GM12864 (cell line): ENCODE results near the gene MOXD1.

ENCODE experiments used
- DNase-seq: peaks from one replicate; pipeline ENCODE4 v3.0.0-alpha.2; 2011; ENCODE audit warnings: low read depth
- H3K4me3 ChIP-seq: 2 replicates; pipeline ENCODE4 v1.5.1; 2011; ENCODE audit warnings: mild to moderate bottlenecking, low read depth, low read length, control low read depth
- TF ChIP-seq, protein P1 (sequence below): IDR thresholded peaks from 2 replicates; pipeline ENCODE4 v1.5.1; 2011; ENCODE audit warnings: low read depth, mild to moderate bottlenecking, moderate library complexity, low read length, control low read depth, inconsistent platforms; ENCODE audit errors: missing control alignments

Gene MOXD1

DNA sequence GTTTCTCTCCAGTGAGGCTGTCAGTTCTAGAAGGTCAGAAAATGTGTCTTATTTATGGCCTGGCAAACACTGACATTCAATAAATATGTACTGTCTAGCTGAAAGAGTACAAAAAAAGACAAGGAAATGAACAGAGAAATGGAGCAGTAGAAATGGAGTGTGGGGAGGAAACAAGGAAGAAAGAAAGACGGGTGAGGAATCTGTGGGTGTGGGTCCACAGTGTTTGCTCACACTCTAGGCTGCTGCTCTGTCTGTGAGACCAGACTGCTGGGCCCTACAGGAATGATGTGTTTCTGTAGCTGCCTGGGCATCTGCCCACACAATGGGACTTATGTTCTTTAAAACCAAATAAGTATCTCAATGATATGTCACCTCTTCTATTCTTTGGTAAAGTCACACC lies 114.2 kb downstream of the MOXD1 start:
- TF ChIP-seq, protein P1, sequence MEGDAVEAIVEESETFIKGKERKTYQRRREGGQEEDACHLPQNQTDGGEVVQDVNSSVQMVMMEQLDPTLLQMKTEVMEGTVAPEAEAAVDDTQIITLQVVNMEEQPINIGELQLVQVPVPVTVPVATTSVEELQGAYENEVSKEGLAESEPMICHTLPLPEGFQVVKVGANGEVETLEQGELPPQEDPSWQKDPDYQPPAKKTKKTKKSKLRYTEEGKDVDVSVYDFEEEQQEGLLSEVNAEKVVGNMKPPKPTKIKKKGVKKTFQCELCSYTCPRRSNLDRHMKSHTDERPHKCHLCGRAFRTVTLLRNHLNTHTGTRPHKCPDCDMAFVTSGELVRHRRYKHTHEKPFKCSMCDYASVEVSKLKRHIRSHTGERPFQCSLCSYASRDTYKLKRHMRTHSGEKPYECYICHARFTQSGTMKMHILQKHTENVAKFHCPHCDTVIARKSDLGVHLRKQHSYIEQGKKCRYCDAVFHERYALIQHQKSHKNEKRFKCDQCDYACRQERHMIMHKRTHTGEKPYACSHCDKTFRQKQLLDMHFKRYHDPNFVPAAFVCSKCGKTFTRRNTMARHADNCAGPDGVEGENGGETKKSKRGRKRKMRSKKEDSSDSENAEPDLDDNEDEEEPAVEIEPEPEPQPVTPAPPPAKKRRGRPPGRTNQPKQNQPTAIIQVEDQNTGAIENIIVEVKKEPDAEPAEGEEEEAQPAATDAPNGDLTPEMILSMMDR, result no peak
- H3K4me3 ChIP-seq, result no peak overlapping the region
- no peak for DNase-seq

DNA sequence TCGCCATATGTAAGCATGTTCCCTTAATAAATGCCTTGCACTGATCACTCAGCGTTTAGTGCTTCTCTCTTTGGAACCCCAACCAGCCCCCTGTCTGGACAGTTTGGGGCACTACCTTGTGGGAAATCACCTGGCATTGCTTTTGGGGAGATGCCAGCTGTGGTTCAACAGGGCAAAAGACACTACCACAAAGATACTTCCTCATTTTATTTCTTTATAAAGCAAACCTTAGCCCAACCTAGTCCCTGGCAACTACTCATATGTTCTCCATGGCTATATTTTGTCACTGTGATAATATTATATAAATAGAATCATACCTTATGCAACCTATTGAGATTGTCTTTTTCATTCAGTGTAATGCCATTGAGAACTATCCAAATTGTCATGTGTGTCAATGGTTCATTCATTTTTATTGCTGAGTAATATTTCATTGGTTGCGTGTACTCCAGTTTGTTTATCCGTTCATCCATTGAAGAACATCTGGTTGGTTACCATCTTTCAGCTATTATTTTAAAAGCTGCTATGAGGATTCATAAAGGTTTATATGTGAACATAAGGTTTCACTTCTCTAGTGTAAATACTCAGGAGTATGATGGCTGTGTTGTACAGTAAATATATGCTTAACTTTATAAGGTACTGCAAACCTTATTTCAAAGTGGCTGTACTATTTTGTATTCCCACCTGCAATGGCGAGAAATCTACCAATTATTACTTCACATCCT lies 114.8 kb downstream of the MOXD1 start:
- TF ChIP-seq, protein P1, result no peak
- H3K4me3 ChIP-seq, result no peak overlapping the region
- DNase-seq, result no peak

DNA sequence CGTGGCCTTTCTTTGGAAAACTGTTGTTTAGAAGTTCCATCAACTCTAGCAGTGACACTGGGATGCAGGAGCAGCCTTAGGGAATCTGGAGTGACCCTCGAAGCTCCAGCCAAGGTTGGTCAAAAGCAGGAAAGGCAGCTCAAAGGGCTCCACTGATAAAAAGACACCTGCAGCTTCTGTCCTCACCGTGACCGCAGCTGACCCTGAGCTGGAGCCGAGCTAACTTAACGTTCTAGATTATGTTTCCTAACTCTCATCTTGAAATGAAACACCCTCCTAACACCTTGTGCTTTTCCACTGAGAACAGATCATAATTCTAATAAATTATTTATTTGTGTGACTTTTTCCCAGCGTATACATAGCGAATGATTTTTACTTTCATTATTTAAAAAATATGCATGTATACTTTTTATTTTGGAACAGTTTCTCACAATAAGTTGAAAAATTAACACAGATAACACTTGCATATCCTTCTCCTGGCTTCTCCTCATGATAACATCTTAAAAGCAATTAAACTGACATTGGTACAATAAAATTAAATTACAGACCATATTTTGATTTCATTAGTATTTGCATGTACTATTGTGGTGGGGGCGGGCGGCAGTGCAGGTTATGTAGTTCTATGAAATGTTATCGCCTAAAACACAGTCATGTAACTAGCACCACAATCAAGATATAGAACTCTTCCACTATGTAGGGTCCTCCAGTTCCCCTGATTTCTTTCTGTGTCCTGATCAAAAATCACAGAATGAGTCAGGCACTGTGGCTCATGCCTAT lies 116.1 kb downstream of the MOXD1 start:
- no peak for DNase-seq
- no peak overlapping the region for H3K4me3 ChIP-seq
- TF ChIP-seq, protein P1, result no peak

DNA sequence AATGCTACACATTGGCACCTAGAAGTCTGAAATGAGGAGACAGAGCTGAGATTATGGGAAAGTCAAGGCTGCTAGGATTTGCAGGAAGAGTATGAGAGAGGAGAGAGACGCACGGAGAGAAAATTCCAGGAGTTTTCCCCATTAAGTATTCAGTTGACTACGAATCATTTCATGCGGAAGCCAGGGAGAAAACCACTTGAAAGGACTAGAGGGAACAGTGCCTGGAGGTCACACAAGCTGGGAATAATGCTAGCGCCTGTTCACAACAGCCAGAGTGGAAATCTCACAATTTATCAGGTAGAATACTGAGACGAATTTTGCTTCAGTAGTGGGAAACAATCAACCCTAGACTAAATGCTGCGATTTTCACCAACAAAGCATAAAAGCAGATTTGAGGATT lies 118.6 kb downstream of the MOXD1 start:
- no peak for DNase-seq
- H3K4me3 ChIP-seq, result no peak overlapping the region
- TF ChIP-seq, protein P1, result no peak

DNA sequence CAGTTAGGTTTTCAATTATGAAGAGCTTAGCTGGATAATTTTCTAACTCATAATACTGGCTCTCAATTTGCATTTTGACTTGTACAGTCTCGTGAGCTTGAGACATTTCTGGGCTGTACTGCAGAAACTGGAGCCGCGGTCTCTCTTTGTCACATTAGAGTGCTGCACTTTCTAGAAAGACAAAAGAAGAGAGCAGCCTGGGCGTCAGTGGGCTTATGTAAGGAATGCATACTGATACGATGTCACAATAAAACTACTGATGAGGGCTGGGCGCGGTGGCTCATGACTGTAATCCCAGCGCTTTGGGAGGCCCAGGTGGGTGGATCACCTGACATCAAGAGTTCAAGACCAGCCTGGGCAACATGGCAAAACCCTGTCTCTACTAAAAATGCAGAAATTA lies 120.8 kb downstream of the MOXD1 start:
- TF ChIP-seq, protein P1, result no peak
- no peak for DNase-seq
- no peak overlapping the region for H3K4me3 ChIP-seq

DNA sequence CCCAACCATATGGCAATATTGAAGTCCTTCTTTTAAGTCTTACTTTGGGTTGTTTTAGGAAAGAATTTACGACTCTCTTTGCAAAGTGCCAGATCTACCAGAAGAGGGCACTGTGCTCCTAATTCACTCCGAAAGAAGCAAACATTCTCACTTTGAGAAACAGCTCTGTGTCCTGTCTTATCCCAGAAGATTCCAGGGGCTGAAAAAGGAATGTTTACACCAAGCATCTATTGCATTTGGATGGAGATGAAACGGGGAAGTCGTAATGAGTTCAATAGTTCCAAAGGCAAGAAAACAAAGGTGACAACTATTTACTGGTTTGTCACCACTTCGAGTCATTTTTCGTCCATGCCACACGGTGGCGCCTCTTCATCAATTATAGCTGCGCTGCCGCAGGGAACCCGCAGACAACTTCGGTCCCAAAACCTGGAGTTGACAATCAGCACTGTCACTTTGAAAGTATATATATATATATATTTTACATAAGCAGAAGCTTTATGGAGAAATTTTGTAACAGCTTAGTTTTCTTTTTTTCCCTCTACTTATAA lies 121.6 kb downstream of the MOXD1 start:
- peak; percentile 34 for DNase-seq

More for the DNA sequence above, 121.6 kb downstream of the MOXD1 start:
- H3K4me3 ChIP-seq, result peak overlapping the region; percentile 22; the same call in 1 of the 2 replicates
- TF ChIP-seq, protein P1, result peak; percentile 77
